Gastrocnemius medialis (tissue), 4 donors: ENCODE measurements around the gene TMPRSS3. TPM values are rescaled to one million over a fixed set of nuclear protein-coding genes. Genes with fewer than 3 reads are reported as not detected.

Experiments
- ATAC-seq, 2 donors: fragments of 150-250 bp; one replicate each; pipeline ENCODE4 v1.9.1; 2016
- DNase-seq, 2 donors: peaks; one replicate each; pipeline ENCODE4 v3.0.0-alpha.2; 2019
- H3K27ac ChIP-seq, 4 donors: fragments of 200-600 bp; sonication (generic); 1 replicate in 1 of 4; 2 replicates in 3 of 4; pipeline ENCODE4 v1.5.1; 2016 to 2018; ENCODE audit warnings: mild to moderate bottlenecking in 2 of 4, moderate library complexity in 1 of 4
- H3K27me3 ChIP-seq, 3 donors: fragments of 200-600 bp; sonication (generic) in 2 of 3; 1 replicate in 1 of 3; 2 replicates in 2 of 3; pipeline versions ENCODE4 v1.5.1 to v1.6.0; 2016 to 2019; ENCODE audit warnings: mild to moderate bottlenecking in 1 of 3, moderate library complexity in 1 of 3
- H3K36me3 ChIP-seq, 2 donors: fragments of 200-600 bp; sonication (generic) in 1 of 2; one replicate each; pipeline ENCODE4 v1.5.1; 2017 to 2018
- H3K4me1 ChIP-seq, 2 donors: fragments of 200-600 bp; sonication (generic) in 1 of 2; one replicate each; pipeline ENCODE4 v1.5.1; 2016 to 2017; ENCODE audit warnings: mild to moderate bottlenecking in 2 of 2
- H3K4me3 ChIP-seq, 4 donors: fragments of 200-600 bp; sonication (generic) in 3 of 4; 1 replicate in 1 of 4; 2 replicates in 3 of 4; pipeline ENCODE4 v1.5.1; 2016 to 2019; ENCODE audit warnings: mild to moderate bottlenecking in 2 of 4
- H3K9me3 ChIP-seq, 3 donors: fragments of 200-600 bp; sonication (generic) in 2 of 3; 1 replicate in 1 of 3; 2 replicates in 2 of 3; pipeline ENCODE4 v1.5.1; 2016 to 2019
- POLR2A ChIP-seq, 2 donors: fragments of 450-650 bp; IDR thresholded peaks; one replicate each; pipeline ENCODE4 v1.6.1; 2017; ENCODE audit warnings: antibody characterized with exemption in 2 of 2, mild to moderate bottlenecking in 2 of 2, moderate library complexity in 2 of 2
- in situ Hi-C, 4 donors: fragments of 200-750 bp; cut with MboI; loops; one replicate each; pipeline versions ENCODE4 v1.15.0 to v1.8.0; 2017; ENCODE audit warnings: low sequenced_read_pairs in 4 of 4
- intact Hi-C: fragments of 100-400 bp; cut with DNase I; formaldehyde crosslinking; loops from one replicate; pipeline ENCODE4 v1.15.1; 2023; ENCODE audit warnings: low total_unique reads
- total RNA-seq, 4 donors: library from RNA; depleted of rRNA; stranded (reverse); fragments of >200 nt; gene quantifications; one replicate each; pipeline versions ENCODE4 v1.1.0 to v1.2.3, GENCODE V29; 2016
- TF ChIP-seq, protein P1 (sequence below), 5 experiments: fragments of 450-650 bp in 3 of 5; fragments of 200-600 bp in 2 of 5; sonication (generic) in 2 of 5; IDR thresholded peaks in 4 of 5; conservative IDR thresholded peaks in 1 of 5; 1 replicate in 4 of 5; 2 replicates in 1 of 5; pipeline ENCODE4 v1.5.1; 2016 to 2019; ENCODE audit warnings: antibody characterized with exemption in 5 of 5, mild to moderate bottlenecking in 3 of 5, moderate library complexity in 3 of 5

Gene TMPRSS3
- total RNA-seq, 4 donors from 2014 or later = not detected

- intact Hi-C loops (no loop called here), in situ Hi-C loops (no loop called here)
- H3K27ac ChIP-seq = no peak within 1 kb of the TSS
- no peak for ATAC-seq
- TF ChIP-seq, protein P1, sequence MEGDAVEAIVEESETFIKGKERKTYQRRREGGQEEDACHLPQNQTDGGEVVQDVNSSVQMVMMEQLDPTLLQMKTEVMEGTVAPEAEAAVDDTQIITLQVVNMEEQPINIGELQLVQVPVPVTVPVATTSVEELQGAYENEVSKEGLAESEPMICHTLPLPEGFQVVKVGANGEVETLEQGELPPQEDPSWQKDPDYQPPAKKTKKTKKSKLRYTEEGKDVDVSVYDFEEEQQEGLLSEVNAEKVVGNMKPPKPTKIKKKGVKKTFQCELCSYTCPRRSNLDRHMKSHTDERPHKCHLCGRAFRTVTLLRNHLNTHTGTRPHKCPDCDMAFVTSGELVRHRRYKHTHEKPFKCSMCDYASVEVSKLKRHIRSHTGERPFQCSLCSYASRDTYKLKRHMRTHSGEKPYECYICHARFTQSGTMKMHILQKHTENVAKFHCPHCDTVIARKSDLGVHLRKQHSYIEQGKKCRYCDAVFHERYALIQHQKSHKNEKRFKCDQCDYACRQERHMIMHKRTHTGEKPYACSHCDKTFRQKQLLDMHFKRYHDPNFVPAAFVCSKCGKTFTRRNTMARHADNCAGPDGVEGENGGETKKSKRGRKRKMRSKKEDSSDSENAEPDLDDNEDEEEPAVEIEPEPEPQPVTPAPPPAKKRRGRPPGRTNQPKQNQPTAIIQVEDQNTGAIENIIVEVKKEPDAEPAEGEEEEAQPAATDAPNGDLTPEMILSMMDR (IDR thresholded peaks at IDR 0.05 in 4 of 5, conservative IDR thresholded peaks at IDR 0.05 in 1 of 5) = no peak
- no peak for TF ChIP-seq POLR2A (IDR thresholded peaks at IDR 0.05)
- H3K27me3 ChIP-seq = peaks cover 0 to 5% (median 2%) of the 10 kb centered on the region in 3 donors
- H3K4me3 ChIP-seq = no peak within 1 kb of the TSS
- H3K9me3 ChIP-seq = no peaks in the 10 kb centered on the region
- no peaks in the 10 kb centered on the region for H3K36me3 ChIP-seq
- DNase-seq = no peak
- no peaks in the 10 kb centered on the region for H3K4me1 ChIP-seq
These were observed 7.9 kb upstream of the TMPRSS3 start, which contains the start of gene UBASH3A for GRCh38 chr21:42403611-42404231. Gene UBASH3A, plus strand, starts transcription at chr21:42403902. Its CDS starts 44 bp downstream, at chr21:42403946.

DNA sequence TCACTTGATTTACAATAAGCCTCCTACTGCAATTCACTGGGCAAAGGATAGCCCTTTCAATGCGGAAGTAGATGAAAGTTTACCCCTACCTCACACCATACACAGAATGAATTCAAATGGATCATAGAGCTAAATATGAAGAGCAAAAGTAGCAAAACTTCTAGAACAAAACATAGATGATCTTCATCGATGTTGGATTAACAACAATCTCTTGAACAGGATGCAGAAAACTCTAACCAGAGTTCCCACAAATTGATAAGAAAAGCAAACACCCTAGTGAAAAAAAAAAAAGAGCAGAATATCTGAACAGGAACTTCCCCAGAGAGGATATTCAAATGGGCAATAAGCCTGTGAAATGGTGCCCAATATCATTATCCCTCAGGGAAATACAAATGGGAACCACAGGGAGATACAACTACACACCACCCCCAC is 6.0 kb upstream of the TMPRSS3 start:
- TF ChIP-seq, protein P1 (IDR thresholded peaks at IDR 0.05 in 4 of 5, conservative IDR thresholded peaks at IDR 0.05 in 1 of 5) = no peak
- no peak for TF ChIP-seq POLR2A (IDR thresholded peaks at IDR 0.05)
- H3K27me3 ChIP-seq = no peaks in the 10 kb centered on the region
- in situ Hi-C loops = no loop called here

DNA sequence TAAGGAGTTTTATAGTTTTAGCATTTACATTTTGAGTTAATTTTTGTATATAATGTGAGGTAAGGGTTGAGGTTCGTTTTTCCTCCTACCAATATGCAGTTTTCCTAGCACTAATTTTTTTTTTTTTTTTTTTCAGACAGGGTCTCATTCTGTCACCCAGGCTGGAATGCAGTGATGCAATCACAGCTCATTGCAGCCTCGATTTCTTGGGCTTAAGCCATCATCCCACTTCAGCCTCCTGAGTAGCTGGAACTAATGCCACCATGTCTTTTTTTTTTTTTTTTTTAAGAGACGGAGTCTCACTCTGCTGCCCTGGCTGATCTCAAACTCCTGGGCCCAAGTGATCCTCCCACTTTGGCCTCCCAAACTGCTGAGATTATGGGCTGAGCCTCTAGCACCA is 5.3 kb upstream of the TMPRSS3 start:
- Histone ChIP-seq H3K27me3 (no peaks in the 10 kb centered on the region), H3K4me1 (no peaks in the 10 kb centered on the region), H3K4me3 (no peak overlapping the region), H3K27ac (no peak overlapping the region), H3K9me3 (no peaks in the 10 kb centered on the region), H3K36me3 (no peaks in the 10 kb centered on the region)
- ATAC-seq = no peak
- intact Hi-C loops = no loop called here
- no peak for DNase-seq
- TF ChIP-seq, protein P1 (IDR thresholded peaks at IDR 0.05 in 4 of 5, conservative IDR thresholded peaks at IDR 0.05 in 1 of 5) = no peak
- TF ChIP-seq POLR2A (IDR thresholded peaks at IDR 0.05) = no peak
- in situ Hi-C loops = no loop called here

More for the DNA sequence above, 6.0 kb upstream of the TMPRSS3 start:
- Histone ChIP-seq H3K9me3 (no peaks in the 10 kb centered on the region), H3K4me3 (no peak overlapping the region), H3K27ac (no peak overlapping the region), H3K36me3 (no peaks in the 10 kb centered on the region), H3K4me1 (no peaks in the 10 kb centered on the region)
- ATAC-seq (no peak), DNase-seq (no peak)
- intact Hi-C loops = no loop called here

GRCh38 chr21:42400525-42400924 is 4.7 kb upstream of the TMPRSS3 start:
- DNase-seq (no peak), ATAC-seq (no peak)
- H3K27me3 ChIP-seq = no peaks in the 10 kb centered on the region
- TF ChIP-seq, protein P1 (IDR thresholded peaks at IDR 0.05 in 4 of 5, conservative IDR thresholded peaks at IDR 0.05 in 1 of 5) = no peak
- TF ChIP-seq POLR2A (IDR thresholded peaks at IDR 0.05) = no peak
- in situ Hi-C loops (no loop called here), intact Hi-C loops (no loop called here)
- no peak overlapping the region for H3K27ac ChIP-seq
- H3K4me1 ChIP-seq = no peaks in the 10 kb centered on the region
- no peaks in the 10 kb centered on the region for H3K9me3 ChIP-seq
- H3K4me3 ChIP-seq = no peak overlapping the region
- no peaks in the 10 kb centered on the region for H3K36me3 ChIP-seq
